GM19351 (cell line): Measurements from ENCODE around the gene C1QB.
"Not testable (repeated sequence)": the region's sequence is repeated elsewhere in the genome, so short reads cannot be mapped to it uniquely, and the experiment has no call there.

Experiments
- ATAC-seq: cut with Tn5 transposase; IDR thresholded peaks from one replicate; pipeline ENCODE4 v1.9.1; 2021; ENCODE audit warnings: mild to moderate bottlenecking, moderate library complexity; ENCODE audit not compliant: unreplicated experiment

C1QB gene

GRCh38 chr1:22691031-22691753, 38.2 kb downstream of the C1QB start:
- no peak for ATAC-seq

DNA sequence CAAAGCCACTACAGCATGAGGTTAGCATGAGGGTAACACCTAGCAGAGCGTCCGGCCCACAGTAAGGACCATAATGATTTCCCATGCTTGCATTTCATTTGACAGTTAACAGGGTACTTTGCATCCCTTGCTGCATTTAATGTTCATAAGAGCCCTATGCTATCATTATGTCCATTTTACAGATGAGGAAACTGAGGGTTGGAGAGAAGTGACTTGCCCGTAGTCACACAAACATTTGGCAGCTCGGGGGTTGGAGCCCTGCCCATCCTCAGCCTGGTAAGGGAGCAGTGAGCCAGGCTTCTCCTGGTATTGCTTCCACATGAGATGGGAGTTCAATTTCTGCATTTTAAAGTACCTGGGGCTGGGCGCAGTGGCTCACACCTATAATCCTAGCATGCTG, 41.1 kb downstream of the C1QB start:
- no peak for ATAC-seq

DNA sequence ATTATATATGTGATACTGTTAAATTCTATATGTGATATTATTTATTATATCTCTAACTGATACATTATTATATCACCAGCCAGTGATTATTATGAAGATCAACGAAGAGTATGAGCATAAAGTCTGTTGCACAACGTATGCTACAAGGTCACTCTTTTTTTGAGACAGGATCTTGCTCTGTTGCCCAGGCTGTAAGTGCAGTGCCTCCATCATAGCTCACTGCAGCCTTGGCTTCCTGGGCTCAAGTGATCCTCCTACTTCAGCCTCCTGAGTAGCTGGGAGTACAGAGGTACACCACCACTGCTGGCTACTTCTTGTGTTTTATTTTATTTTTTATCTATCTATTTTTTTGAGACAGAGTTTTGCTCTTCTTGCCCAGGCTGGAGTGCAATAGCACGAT, 43.6 kb downstream of the C1QB start:
- no peak for ATAC-seq

GRCh38 chr1:22697980-22698379, 44.9 kb downstream of the C1QB start:
- ATAC-seq, result no peak

GRCh38 chr1:22699681-22700520, 46.9 kb downstream of the C1QB start:
- no peak for ATAC-seq

DNA sequence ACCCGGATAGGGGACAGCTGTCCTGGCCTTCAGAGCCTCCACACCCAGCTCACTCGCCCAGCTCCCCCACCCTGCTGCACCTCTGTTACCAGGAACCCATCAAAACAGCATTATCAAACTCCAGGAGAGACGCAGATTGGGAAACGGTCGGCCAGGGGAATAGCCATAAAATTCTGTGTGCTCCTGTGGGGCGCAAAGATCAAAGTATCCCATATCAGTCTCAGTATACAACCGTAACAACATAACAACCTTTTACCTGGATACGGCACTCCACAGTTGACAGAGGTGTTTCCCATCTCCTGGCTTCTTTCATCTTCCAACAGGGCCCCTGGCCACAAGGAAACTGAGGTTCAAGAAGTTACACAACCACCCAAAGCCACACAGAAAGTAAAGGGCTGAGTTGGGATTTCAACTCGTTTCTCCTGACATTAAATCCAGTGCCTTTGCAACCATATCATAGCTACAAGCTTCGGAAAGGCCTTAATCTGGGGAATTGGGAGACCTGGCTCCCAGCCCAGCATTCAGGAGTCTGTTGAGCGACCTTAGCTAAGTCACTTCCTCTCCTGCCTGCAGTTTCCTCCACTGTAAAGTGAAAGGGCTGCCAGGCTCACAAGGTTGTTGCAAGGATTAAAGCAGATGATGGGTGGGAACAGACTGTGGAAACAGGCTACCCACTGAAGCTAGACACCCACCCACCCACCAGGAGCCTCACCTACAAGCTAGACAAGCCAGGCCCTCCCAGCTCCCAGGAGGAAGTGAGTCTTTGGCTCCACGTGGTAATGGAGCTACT, 49.5 kb downstream of the C1QB start:
- no peak for ATAC-seq

DNA sequence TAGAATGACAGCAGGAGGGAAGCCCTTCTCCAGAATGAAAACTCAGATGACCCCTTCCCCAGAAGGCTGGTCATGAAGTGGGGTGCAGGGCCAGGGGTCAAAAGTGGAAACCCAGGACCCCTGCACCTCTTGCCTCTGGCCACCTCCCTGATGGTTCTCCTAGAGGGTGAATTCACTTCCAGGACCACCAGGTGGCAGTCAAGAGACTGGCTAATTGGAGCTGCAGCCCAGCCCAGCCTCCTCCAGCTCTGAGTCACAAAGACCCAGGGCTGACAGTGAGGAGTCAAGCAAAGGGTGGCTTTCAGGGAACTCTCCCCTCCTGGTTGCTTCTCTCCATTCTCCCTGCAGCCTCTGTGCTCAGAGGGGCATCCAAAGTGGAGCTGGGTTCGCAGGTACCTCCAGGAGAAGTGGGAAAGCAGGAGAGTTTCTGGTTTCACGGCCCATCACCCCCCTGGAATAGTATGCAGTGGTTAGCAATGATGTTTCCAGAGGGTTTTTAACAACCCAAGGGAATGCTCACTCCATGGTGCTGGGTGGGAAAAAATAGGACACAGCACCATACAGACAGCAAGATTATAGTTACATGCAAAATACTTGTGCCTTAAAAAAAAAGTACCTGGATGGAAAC, 51.5 kb downstream of the C1QB start:
- ATAC-seq, result no peak

DNA sequence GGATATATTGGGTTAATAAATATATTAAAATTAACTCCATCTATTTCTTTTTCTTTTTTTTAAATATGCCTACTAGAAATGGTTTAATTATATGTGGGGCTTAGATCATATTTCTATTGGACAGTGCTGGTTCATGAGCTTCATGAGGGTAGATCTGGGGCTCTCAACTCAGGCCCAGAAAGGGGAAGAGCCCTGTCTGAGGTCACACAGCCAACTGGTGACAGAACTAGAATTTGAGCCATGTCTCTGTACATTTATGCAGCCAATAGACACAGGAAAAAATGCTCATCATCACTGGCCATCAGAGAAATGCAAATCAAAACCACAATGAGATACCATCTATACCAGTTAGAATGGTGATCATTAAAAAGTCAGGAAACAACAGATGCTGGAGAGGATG, 52.5 kb downstream of the C1QB start:
- no peak for ATAC-seq

DNA sequence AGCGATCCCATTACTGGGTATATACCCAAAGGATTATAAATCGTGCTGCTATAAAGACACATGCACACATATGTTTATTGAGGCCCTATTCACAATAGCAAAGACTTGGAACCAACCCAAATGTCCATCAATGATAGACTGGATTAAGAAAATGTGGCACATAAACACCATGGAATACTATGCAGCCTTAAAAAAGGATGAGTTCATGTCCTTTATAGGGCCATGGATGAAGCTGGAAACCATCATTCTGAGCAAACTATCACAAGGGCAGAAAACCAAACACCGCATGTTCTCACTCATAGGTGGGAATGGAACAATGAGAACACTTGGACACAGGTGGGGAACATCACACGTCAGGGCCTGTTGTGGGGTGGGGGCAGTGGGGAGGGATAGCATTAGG, 53.1 kb downstream of the C1QB start:
- not testable (repeated sequence) for ATAC-seq

DNA sequence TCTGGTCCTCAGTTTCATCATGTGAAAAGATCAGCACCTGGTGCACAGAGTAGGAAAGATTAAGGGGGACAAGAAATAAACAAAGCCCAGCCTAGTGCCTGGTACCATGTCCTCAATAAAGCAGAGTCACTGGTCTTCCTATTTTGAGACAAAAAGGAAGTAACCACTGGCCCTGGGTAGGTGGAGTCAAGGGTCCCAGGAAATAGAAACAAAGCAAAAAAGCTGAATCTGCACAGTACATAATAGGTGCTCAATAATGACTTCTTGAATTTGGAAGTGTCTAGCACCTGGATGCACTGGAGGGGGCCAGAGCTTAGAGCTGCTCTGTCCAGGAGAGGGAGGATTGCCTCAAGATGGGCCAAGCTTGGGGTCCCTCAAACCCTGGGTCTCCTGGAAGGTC, 55.7 kb downstream of the C1QB start:
- no peak for ATAC-seq

DNA sequence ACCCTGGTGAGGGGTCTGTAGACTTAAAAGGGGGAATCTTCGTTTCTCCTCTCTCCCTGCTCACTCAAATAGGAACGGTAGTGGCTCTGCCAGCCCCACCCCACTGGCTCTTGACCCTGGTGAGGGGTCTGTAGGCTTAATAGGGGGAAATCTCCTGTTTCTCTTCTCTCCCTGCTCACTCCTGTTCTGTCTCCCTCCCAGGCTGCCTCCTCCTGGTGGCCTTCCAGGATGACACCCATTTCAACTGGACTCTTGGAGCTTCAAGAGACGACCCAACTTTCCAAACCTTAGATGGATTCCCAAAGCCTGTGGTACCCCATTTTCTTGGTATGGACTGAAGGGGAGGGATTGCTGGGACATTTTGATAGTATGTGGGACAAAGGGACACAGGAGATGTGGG, 56.2 kb downstream of the C1QB start:
- no peak for ATAC-seq

DNA sequence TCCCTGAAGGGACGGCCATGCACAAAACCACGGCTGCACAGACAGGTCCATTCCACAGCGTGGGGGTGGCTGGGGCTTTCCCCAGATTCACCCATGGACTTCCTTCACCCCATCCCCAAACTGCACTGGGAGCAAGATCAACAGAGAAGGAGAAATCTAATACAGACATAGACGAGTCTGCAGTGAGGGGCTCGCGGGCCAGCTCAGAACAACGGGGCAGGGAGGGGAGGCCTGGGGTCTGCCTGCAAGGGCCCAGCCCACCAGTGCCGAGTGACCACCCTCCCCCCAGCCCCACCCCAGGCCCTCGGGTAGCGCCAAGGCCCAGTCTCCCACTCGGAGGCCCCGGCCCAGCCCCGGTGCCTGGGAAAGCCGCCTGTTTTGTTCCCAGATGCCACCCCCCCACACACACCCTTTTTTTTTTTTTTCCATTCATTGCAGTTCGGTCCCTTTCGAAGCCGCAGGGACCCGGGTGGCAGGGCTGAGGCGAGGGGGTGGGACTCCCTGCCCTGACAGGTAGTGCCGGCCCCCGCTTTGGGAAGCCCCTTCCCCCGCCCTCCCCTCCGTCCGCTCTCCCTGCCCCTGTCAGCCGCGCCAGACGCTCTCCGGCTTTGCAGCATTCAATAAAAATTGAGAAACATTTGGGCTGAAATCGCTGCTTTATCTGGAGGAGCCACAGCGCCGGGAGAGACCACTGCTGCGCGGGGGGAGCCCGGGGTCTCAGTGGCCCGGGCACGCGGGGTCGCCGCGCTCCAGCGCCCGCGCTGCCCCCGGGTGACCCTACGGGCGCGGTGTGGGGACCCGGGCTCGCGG, 57.1 kb downstream of the C1QB start:
- ATAC-seq, result no peak

GRCh38 chr1:22710701-22711049, 57.6 kb downstream of the C1QB start, which contains the start of gene EPHB2:
Gene EPHB2, plus strand, starts transcription at chr1:22710839. Its CDS starts 144 bp downstream, at chr1:22710983.
- ATAC-seq, result no peak

GRCh38 chr1:22711071-22711470, 58.0 kb downstream of the C1QB start:
- ATAC-seq, result no peak
